RCC 7860 (cell line): ENCODE results near the gene FGF8.

Experiments
- DNase-seq: peaks from one replicate; pipeline ENCODE4 v3.0.0-alpha.2; 2015; ENCODE audit warnings: low spot score
- FAIRE-seq: peaks from 2 replicates; lab custom pipeline; 2012; peaks lifted over from hg19 to GRCh38; lab: Jason Lieb, UNC

FGF8 gene

GRCh38 chr10:101741938-101742337 is 34.0 kb downstream of the FGF8 start:
- FAIRE-seq: no peak

GRCh38 chr10:101736666-101737065 is 39.2 kb downstream of the FGF8 start:
- DNase-seq (no peak), FAIRE-seq (no peak)

More at GRCh38 chr10:101741938-101742337, 34.0 kb downstream of the FGF8 start:
- DNase-seq: no peak

GRCh38 chr10:101732096-101732495 is 43.8 kb downstream of the FGF8 start:
- FAIRE-seq: no peak
- no peak for DNase-seq

- FAIRE-seq: no peak
- no peak for DNase-seq
Observed at GRCh38 chr10:101726115-101726387, 49.9 kb downstream of the FGF8 start.

- no peak for FAIRE-seq
Observed at GRCh38 chr10:101725296-101726114, 50.4 kb downstream of the FGF8 start.

GRCh38 chr10:101724446-101724845 is 51.5 kb downstream of the FGF8 start:
- FAIRE-seq (no peak), DNase-seq (no peak)

More at GRCh38 chr10:101725296-101726114, 50.4 kb downstream of the FGF8 start:
- no peak for DNase-seq

- FAIRE-seq (no peak), DNase-seq (no peak)
Observed at GRCh38 chr10:101723176-101723575, 52.7 kb downstream of the FGF8 start.

- no peak for FAIRE-seq
- no peak for DNase-seq
Observed at GRCh38 chr10:101721806-101722205, 54.1 kb downstream of the FGF8 start.

- no peak for DNase-seq
- no peak for FAIRE-seq
Observed at GRCh38 chr10:101720606-101721230, 55.2 kb downstream of the FGF8 start.
